HL-60 (cell line): ENCODE data around the gene PER3.

Experiments
- CTCF ChIP-seq: IDR thresholded peaks from one replicate; pipeline ENCODE4 v1.5.1; 2011; ENCODE audit warnings: low read length, control low read depth, inconsistent platforms; ENCODE audit not compliant: insufficient read depth
- GABPA ChIP-seq: IDR thresholded peaks from 2 replicates; pipeline ENCODE4 v1.6.1; 2012; ENCODE audit warnings: low read depth
- REST ChIP-seq: IDR thresholded peaks from 2 replicates; pipeline ENCODE4 v1.6.1; 2012; ENCODE audit warnings: low read depth; ENCODE audit not compliant: insufficient replicate concordance
- SPI1 ChIP-seq: IDR thresholded peaks from 2 replicates; pipeline ENCODE4 v1.6.1; 2012; ENCODE audit warnings: low read depth, mild to moderate bottlenecking, borderline replicate concordance

GRCh38 chr1:7769673-7770412 lies 14.2 kb upstream of the PER3 start:
- TF ChIP-seq CTCF: no peak
- TF ChIP-seq REST: no peak
- no peak for TF ChIP-seq GABPA
- no peak for TF ChIP-seq SPI1
